ENCODE measurements around the gene CACNA2D3. TPM values are rescaled to one million over a fixed set of nuclear protein-coding genes. Genes with fewer than 3 reads are reported as not detected.

Gene CACNA2D3
- polyA plus RNA-seq, 1 donor: 0.97 TPM

- Histone ChIP-seq H3K4me3 (ENCODE audit: low read length) (no peak overlapping the region), H3K4me1 (ENCODE audit: control insufficient read depth, insufficient read depth, low read length) (no peaks in the 10 kb centered on the region), H3K9me3 (ENCODE audit: control insufficient read depth, low read depth, low read length) (no peaks in the 10 kb centered on the region), H3K36me3 (ENCODE audit: control insufficient read depth, insufficient read depth, low read length) (no peaks in the 10 kb centered on the region), H3K27me3 (ENCODE audit: control insufficient read depth, insufficient read depth, low read length) (no peaks in the 10 kb centered on the region), H3K27ac (ENCODE audit: low read length) (no peak overlapping the region)
- no peak for DNase-seq
- no CpG with 5 or more reads among the region's 2 CpGs for WGBS (ENCODE audit: insufficient coverage, low lambda C conversion rate)
These were observed 650.4 kb downstream of the CACNA2D3 start for GRCh38 chr3:54772746-54773145.

GRCh38 chr3:54773271-54773670 is 650.9 kb downstream of the CACNA2D3 start:
- no peak overlapping the region for H3K27ac ChIP-seq (ENCODE audit: low read length)
- DNase-seq: no peak
- H3K27me3 ChIP-seq (ENCODE audit: control insufficient read depth, insufficient read depth, low read length): no peaks in the 10 kb centered on the region
- 80% methylated on average over 1 of the region's 4 CpGs for WGBS (ENCODE audit: insufficient coverage, low lambda C conversion rate)
- H3K36me3 ChIP-seq (ENCODE audit: control insufficient read depth, insufficient read depth, low read length): no peaks in the 10 kb centered on the region
- H3K9me3 ChIP-seq (ENCODE audit: control insufficient read depth, low read depth, low read length): no peaks in the 10 kb centered on the region
- no peaks in the 10 kb centered on the region for H3K4me1 ChIP-seq (ENCODE audit: control insufficient read depth, insufficient read depth, low read length)
- H3K4me3 ChIP-seq (ENCODE audit: low read length): no peak overlapping the region

- no peaks in the 10 kb centered on the region for H3K27me3 ChIP-seq (ENCODE audit: control insufficient read depth, insufficient read depth, low read length)
- H3K36me3 ChIP-seq (ENCODE audit: control insufficient read depth, insufficient read depth, low read length): no peaks in the 10 kb centered on the region
- no peak for DNase-seq
- no CpG with 5 or more reads among the region's 2 CpGs for WGBS (ENCODE audit: insufficient coverage, low lambda C conversion rate)
- H3K4me1 ChIP-seq (ENCODE audit: control insufficient read depth, insufficient read depth, low read length): no peaks in the 10 kb centered on the region
- no peak overlapping the region for H3K4me3 ChIP-seq (ENCODE audit: low read length)
- H3K27ac ChIP-seq (ENCODE audit: low read length): no peak overlapping the region
- no peaks in the 10 kb centered on the region for H3K9me3 ChIP-seq (ENCODE audit: control insufficient read depth, low read depth, low read length)
These were observed 654.2 kb downstream of the CACNA2D3 start for GRCh38 chr3:54776601-54777000.

GRCh38 chr3:54777141-54777540 is 654.8 kb downstream of the CACNA2D3 start:
- no peak for DNase-seq
- 67% methylated on average over 2 of the region's 2 CpGs for WGBS (ENCODE audit: insufficient coverage, low lambda C conversion rate)
- Histone ChIP-seq H3K27ac (ENCODE audit: low read length) (no peak overlapping the region), H3K27me3 (ENCODE audit: control insufficient read depth, insufficient read depth, low read length) (no peaks in the 10 kb centered on the region), H3K4me3 (ENCODE audit: low read length) (no peak overlapping the region), H3K36me3 (ENCODE audit: control insufficient read depth, insufficient read depth, low read length) (no peaks in the 10 kb centered on the region), H3K9me3 (ENCODE audit: control insufficient read depth, low read depth, low read length) (no peaks in the 10 kb centered on the region), H3K4me1 (ENCODE audit: control insufficient read depth, insufficient read depth, low read length) (no peaks in the 10 kb centered on the region)

GRCh38 chr3:54780336-54780735 is 658.0 kb downstream of the CACNA2D3 start:
- Histone ChIP-seq H3K4me1 (ENCODE audit: control insufficient read depth, insufficient read depth, low read length) (no peaks in the 10 kb centered on the region), H3K9me3 (ENCODE audit: control insufficient read depth, low read depth, low read length) (no peaks in the 10 kb centered on the region), H3K27ac (ENCODE audit: low read length) (no peak overlapping the region), H3K4me3 (ENCODE audit: low read length) (no peak overlapping the region), H3K36me3 (ENCODE audit: control insufficient read depth, insufficient read depth, low read length) (no peaks in the 10 kb centered on the region), H3K27me3 (ENCODE audit: control insufficient read depth, insufficient read depth, low read length) (no peaks in the 10 kb centered on the region)
- DNase-seq: no peak

- no peak for DNase-seq
- Histone ChIP-seq H3K4me3 (ENCODE audit: low read length) (no peak overlapping the region), H3K27me3 (ENCODE audit: control insufficient read depth, insufficient read depth, low read length) (no peaks in the 10 kb centered on the region), H3K27ac (ENCODE audit: low read length) (no peak overlapping the region), H3K9me3 (ENCODE audit: control insufficient read depth, low read depth, low read length) (no peaks in the 10 kb centered on the region), H3K4me1 (ENCODE audit: control insufficient read depth, insufficient read depth, low read length) (no peaks in the 10 kb centered on the region), H3K36me3 (ENCODE audit: control insufficient read depth, insufficient read depth, low read length) (no peaks in the 10 kb centered on the region)
- WGBS (ENCODE audit: insufficient coverage, low lambda C conversion rate): no CpG with 5 or more reads among the region's 1 CpG
These were observed 659.4 kb downstream of the CACNA2D3 start for GRCh38 chr3:54781728-54782127.

GRCh38 chr3:54783611-54784010 is 661.3 kb downstream of the CACNA2D3 start:
- H3K4me3 ChIP-seq (ENCODE audit: low read length): no peak overlapping the region
- no peaks in the 10 kb centered on the region for H3K27me3 ChIP-seq (ENCODE audit: control insufficient read depth, insufficient read depth, low read length)
- DNase-seq: no peak
- no peaks in the 10 kb centered on the region for H3K36me3 ChIP-seq (ENCODE audit: control insufficient read depth, insufficient read depth, low read length)
- no peaks in the 10 kb centered on the region for H3K4me1 ChIP-seq (ENCODE audit: control insufficient read depth, insufficient read depth, low read length)
- no peaks in the 10 kb centered on the region for H3K9me3 ChIP-seq (ENCODE audit: control insufficient read depth, low read depth, low read length)
- H3K27ac ChIP-seq (ENCODE audit: low read length): no peak overlapping the region

GRCh38 chr3:54784021-54784420 is 661.7 kb downstream of the CACNA2D3 start:
- Histone ChIP-seq H3K27ac (ENCODE audit: low read length) (no peak overlapping the region), H3K27me3 (ENCODE audit: control insufficient read depth, insufficient read depth, low read length) (no peaks in the 10 kb centered on the region), H3K4me3 (ENCODE audit: low read length) (no peak overlapping the region), H3K9me3 (ENCODE audit: control insufficient read depth, low read depth, low read length) (no peaks in the 10 kb centered on the region), H3K4me1 (ENCODE audit: control insufficient read depth, insufficient read depth, low read length) (no peaks in the 10 kb centered on the region), H3K36me3 (ENCODE audit: control insufficient read depth, insufficient read depth, low read length) (no peaks in the 10 kb centered on the region)
- no peak for DNase-seq
- WGBS (ENCODE audit: insufficient coverage, low lambda C conversion rate): no CpG with 5 or more reads among the region's 5 CpGs

GRCh38 chr3:54785976-54786375 is 663.6 kb downstream of the CACNA2D3 start:
- no CpG with 5 or more reads among the region's 3 CpGs for WGBS (ENCODE audit: insufficient coverage, low lambda C conversion rate)
- DNase-seq: no peak

GRCh38 chr3:54790051-54790450 is 667.7 kb downstream of the CACNA2D3 start:
- no peak for DNase-seq
- WGBS (ENCODE audit: insufficient coverage, low lambda C conversion rate): 80% methylated on average over 1 of the region's 3 CpGs
- Histone ChIP-seq H3K4me1 (ENCODE audit: control insufficient read depth, insufficient read depth, low read length) (no peaks in the 10 kb centered on the region), H3K27ac (ENCODE audit: low read length) (no peak overlapping the region), H3K36me3 (ENCODE audit: control insufficient read depth, insufficient read depth, low read length) (no peaks in the 10 kb centered on the region), H3K9me3 (ENCODE audit: control insufficient read depth, low read depth, low read length) (no peaks in the 10 kb centered on the region), H3K27me3 (ENCODE audit: control insufficient read depth, insufficient read depth, low read length) (peaks cover 3% of the 10 kb centered on the region), H3K4me3 (ENCODE audit: low read length) (no peak overlapping the region)

More at GRCh38 chr3:54785976-54786375, 663.6 kb downstream of the CACNA2D3 start:
- no peaks in the 10 kb centered on the region for H3K36me3 ChIP-seq (ENCODE audit: control insufficient read depth, insufficient read depth, low read length)
- H3K9me3 ChIP-seq (ENCODE audit: control insufficient read depth, low read depth, low read length): no peaks in the 10 kb centered on the region
- no peak overlapping the region for H3K27ac ChIP-seq (ENCODE audit: low read length)
- peaks cover 3% of the 10 kb centered on the region for H3K27me3 ChIP-seq (ENCODE audit: control insufficient read depth, insufficient read depth, low read length)
- no peaks in the 10 kb centered on the region for H3K4me1 ChIP-seq (ENCODE audit: control insufficient read depth, insufficient read depth, low read length)
- no peak overlapping the region for H3K4me3 ChIP-seq (ENCODE audit: low read length)

GRCh38 chr3:54791501-54792156 is 669.3 kb downstream of the CACNA2D3 start:
- Histone ChIP-seq H3K36me3 (ENCODE audit: control insufficient read depth, insufficient read depth, low read length) (no peaks in the 10 kb centered on the region), H3K27me3 (ENCODE audit: control insufficient read depth, insufficient read depth, low read length) (peaks cover 3% of the 10 kb centered on the region), H3K27ac (ENCODE audit: low read length) (no peak overlapping the region), H3K4me3 (ENCODE audit: low read length) (no peak overlapping the region), H3K9me3 (ENCODE audit: control insufficient read depth, low read depth, low read length) (no peaks in the 10 kb centered on the region), H3K4me1 (ENCODE audit: control insufficient read depth, insufficient read depth, low read length) (no peaks in the 10 kb centered on the region)
- DNase-seq: no peak
- WGBS (ENCODE audit: insufficient coverage, low lambda C conversion rate): 43% methylated on average over 1 of the region's 2 CpGs
